HCT116 (cell line): ENCODE data around the gene LRP4.

Experiments used
- ATF3 ChIP-seq: IDR thresholded peaks from 2 replicates; pipeline ENCODE4 v1.6.1; 2012
- CEBPB ChIP-seq: IDR thresholded peaks from 2 replicates; pipeline ENCODE4 v1.6.1; 2012; ENCODE audit warnings: low read depth
- CTCF ChIP-seq, 3 experiments: fragments of 200-600 bp in 1 of 3; sonication (generic) in 1 of 3; IDR thresholded peaks in 2 of 3; conservative IDR thresholded peaks in 1 of 3; 2 replicates each; pipeline ENCODE4 v1.5.1; 2012 to 2017; ENCODE audit warnings: low read depth in 2 of 3, low read length in 2 of 3, antibody characterized with exemption in 1 of 3, borderline replicate concordance in 1 of 3, control low read depth in 1 of 3, mild to moderate bottlenecking in 1 of 3, mixed read lengths in 1 of 3, mixed run types in 1 of 3, moderate library complexity in 1 of 3; ENCODE audit not compliant: insufficient read depth in 1 of 3
- EGR1 ChIP-seq: IDR thresholded peaks from 2 replicates; pipeline ENCODE4 v1.6.1; 2012; ENCODE audit warnings: low read depth
- ELF1 ChIP-seq: IDR thresholded peaks from 2 replicates; pipeline ENCODE4 v1.6.1; 2012; ENCODE audit warnings: low read depth, borderline replicate concordance
- EZH2 ChIP-seq: fragments of 200-600 bp; sonication (generic); IDR thresholded peaks from 2 replicates; pipeline ENCODE4 v1.6.1; 2017; ENCODE audit warnings: antibody characterized with exemption, mixed run types
- EZH2phosphoT487 ChIP-seq: fragments of 200-600 bp; IDR thresholded peaks from 2 replicates; pipeline ENCODE4 v1.6.1; 2018; ENCODE audit warnings: antibody characterized with exemption, borderline replicate concordance
- JUND ChIP-seq: IDR thresholded peaks from 2 replicates; pipeline ENCODE4 v1.6.1; 2012
- MAX ChIP-seq: IDR thresholded peaks from 2 replicates; pipeline ENCODE4 v1.6.1; 2012
- POLR2A ChIP-seq: IDR thresholded peaks from 2 replicates; pipeline ENCODE4 v1.7.0; 2011; ENCODE audit warnings: borderline replicate concordance; ENCODE audit not compliant: insufficient read depth, insufficient read length; ENCODE audit errors: extremely low read depth
- POLR2AphosphoS5 ChIP-seq: IDR thresholded peaks from 2 replicates; pipeline ENCODE4 v1.6.1; 2011; ENCODE audit warnings: mild to moderate bottlenecking, low read depth, low read length, moderate library complexity
- RAD21 ChIP-seq: IDR thresholded peaks from 2 replicates; pipeline ENCODE4 v1.6.1; 2012; ENCODE audit warnings: low read depth, mild to moderate bottlenecking
- SP1 ChIP-seq: IDR thresholded peaks from 2 replicates; pipeline ENCODE4 v1.6.1; 2012; ENCODE audit warnings: low read depth
- YY1 ChIP-seq: IDR thresholded peaks from 2 replicates; pipeline ENCODE4 v1.6.1; 2011; ENCODE audit warnings: low read length, low read depth, moderate library complexity, mild to moderate bottlenecking; ENCODE audit not compliant: insufficient replicate concordance; ENCODE audit errors: extremely low read depth

- TF ChIP-seq POLR2A = no peak
- TF ChIP-seq CTCF (IDR thresholded peaks at IDR 0.05 in 2 of 3, conservative IDR thresholded peaks at IDR 0.05 in 1 of 3; ENCODE audit: borderline replicate concordance in 1 of 3, insufficient read depth in 1 of 3, low read depth in 2 of 3, low read length in 2 of 3) = no peak
- TF ChIP-seq MAX = no peak
- TF ChIP-seq YY1 = no peak
- no peak for TF ChIP-seq SP1
- no peak for TF ChIP-seq EGR1
- TF ChIP-seq CEBPB = no peak
- no peak for TF ChIP-seq EZH2
- TF ChIP-seq POLR2AphosphoS5 = no peak
- TF ChIP-seq ATF3 = no peak
- TF ChIP-seq ELF1 = no peak
- TF ChIP-seq RAD21 = no peak
- TF ChIP-seq JUND = no peak
- no peak for TF ChIP-seq EZH2phosphoT487
These were observed 26.2 kb upstream of the LRP4 start for GRCh38 chr11:46944356-46945075.
